MM.1S (cell line): Measurements from ENCODE around the gene AKAP13.

Experiments used
- DNase-seq: peaks from one replicate; pipeline ENCODE4 v3.0.0-alpha.2; 2015
- H2AFZ ChIP-seq: fragments of 300-600 bp; sonication (generic); 2 replicates; pipeline ENCODE4 v1.6.0; 2016; ENCODE audit warnings: antibody characterized with exemption, low read length
- H3F3A ChIP-seq: fragments of 300-600 bp; sonication (generic); 2 replicates; pipeline ENCODE4 v1.6.1; 2016; ENCODE audit warnings: mild to moderate bottlenecking, antibody characterized with exemption, low read length, moderate library complexity, mixed read lengths; ENCODE audit not compliant: insufficient read depth
- H3K27ac ChIP-seq: fragments of 300-600 bp; sonication (generic); 2 replicates; pipeline ENCODE4 v1.5.1; 2016; ENCODE audit warnings: mild to moderate bottlenecking, low read length
- H3K27me3 ChIP-seq: fragments of 300-600 bp; sonication (generic); replicated peaks from 2 replicates; pipeline ENCODE4 v1.6.0; 2016; ENCODE audit warnings: low read length; ENCODE audit not compliant: insufficient read depth
- H3K36me3 ChIP-seq: fragments of 300-600 bp; sonication (generic); replicated peaks from 2 replicates; pipeline ENCODE4 v1.6.1; 2016; ENCODE audit warnings: mild to moderate bottlenecking, low read length, mixed read lengths; ENCODE audit not compliant: insufficient read depth
- H3K4me1 ChIP-seq: fragments of 300-600 bp; sonication (generic); 2 replicates; pipeline ENCODE4 v1.6.1; 2016; ENCODE audit warnings: low read length, mixed read lengths
- H3K4me2 ChIP-seq: fragments of 300-600 bp; sonication (generic); 2 replicates; pipeline ENCODE4 v1.6.0; 2016; ENCODE audit warnings: low read depth, low read length
- H3K4me3 ChIP-seq: fragments of 300-600 bp; sonication (generic); 2 replicates; pipeline ENCODE4 v1.5.1; 2016; ENCODE audit warnings: low read length, mixed read lengths
- H3K79me2 ChIP-seq: fragments of 300-600 bp; sonication (generic); 2 replicates; pipeline ENCODE4 v1.6.1; 2016; ENCODE audit warnings: mixed run types, low read length, mixed read lengths
- H3K9ac ChIP-seq: fragments of 300-600 bp; sonication (generic); 2 replicates; pipeline ENCODE4 v1.6.1; 2016; ENCODE audit warnings: low read length, mixed read lengths
- H3K9me2 ChIP-seq: fragments of 300-600 bp; sonication (generic); replicated peaks from 2 replicates; pipeline ENCODE4 v1.6.1; 2016; ENCODE audit warnings: mild to moderate bottlenecking, low read length, mixed read lengths; ENCODE audit not compliant: insufficient read depth
- H3K9me3 ChIP-seq: fragments of 300-600 bp; sonication (generic); replicated peaks from 2 replicates; pipeline ENCODE4 v1.6.1; 2016; ENCODE audit warnings: mild to moderate bottlenecking, low read length, mixed read lengths; ENCODE audit not compliant: insufficient read depth
- H4K20me1 ChIP-seq: fragments of 300-600 bp; sonication (generic); 2 replicates; pipeline ENCODE4 v1.6.1; 2016; ENCODE audit warnings: mild to moderate bottlenecking, low read length, moderate library complexity, mixed read lengths; ENCODE audit not compliant: insufficient read depth
- EZH2 ChIP-seq: fragments of 300-600 bp; sonication (generic); optimal IDR thresholded peaks from 2 replicates; pipeline ENCODE3; 2017; ENCODE audit warnings: low read depth, mild to moderate bottlenecking, antibody characterized with exemption, low read length, mixed read lengths
- EZH2phosphoT487 ChIP-seq: fragments of 300-600 bp; sonication (generic); IDR thresholded peaks from 2 replicates; pipeline ENCODE4 v1.6.1; 2018; ENCODE audit warnings: antibody characterized with exemption, low read length
- TF ChIP-seq, protein P1 (sequence below): fragments of 300-600 bp; sonication (generic); IDR thresholded peaks from 2 replicates; pipeline ENCODE4 v1.5.1; 2016; ENCODE audit warnings: antibody characterized with exemption, low read length, mixed read lengths

The AKAP13 gene

DNA sequence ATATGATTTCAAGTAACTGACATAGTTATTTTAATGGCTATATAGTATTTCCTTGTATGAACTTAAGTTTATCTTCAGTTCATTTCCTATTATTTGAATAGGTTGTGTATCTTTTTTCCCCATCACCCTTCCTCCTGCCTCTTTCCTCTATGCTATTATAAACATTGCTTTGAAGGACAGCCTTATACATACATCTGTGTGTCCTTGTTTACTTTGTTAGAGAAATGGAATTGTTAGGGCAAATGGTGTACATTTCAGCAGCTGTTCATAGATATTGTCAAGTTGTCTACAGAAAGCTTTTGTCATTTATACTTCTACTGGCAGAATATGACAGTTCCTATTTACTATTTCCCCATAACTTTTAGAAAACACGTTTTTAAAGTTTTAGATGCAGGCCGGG lies 18.4 kb downstream of the AKAP13 start:
- peaks cover 18% of the 10 kb centered on the region for H3K4me1 ChIP-seq
- no peaks in the 10 kb centered on the region for H3K9me2 ChIP-seq
- H3K36me3 ChIP-seq = no peaks in the 10 kb centered on the region
- no peaks in the 10 kb centered on the region for H3F3A ChIP-seq
- no peaks in the 10 kb centered on the region for H4K20me1 ChIP-seq
- no peak overlapping the region for H3K4me2 ChIP-seq
- H3K9me3 ChIP-seq = no peaks in the 10 kb centered on the region
- no peak overlapping the region for H3K4me3 ChIP-seq
- no peak overlapping the region for H3K9ac ChIP-seq
- no peaks in the 10 kb centered on the region for H3K27me3 ChIP-seq
- H3K27ac ChIP-seq = no peak overlapping the region
- H2AFZ ChIP-seq = no peak overlapping the region
- H3K79me2 ChIP-seq = peaks cover 80% of the 10 kb centered on the region
- TF ChIP-seq EZH2 = no peak
- no peak for TF ChIP-seq EZH2phosphoT487
- TF ChIP-seq, protein P1, sequence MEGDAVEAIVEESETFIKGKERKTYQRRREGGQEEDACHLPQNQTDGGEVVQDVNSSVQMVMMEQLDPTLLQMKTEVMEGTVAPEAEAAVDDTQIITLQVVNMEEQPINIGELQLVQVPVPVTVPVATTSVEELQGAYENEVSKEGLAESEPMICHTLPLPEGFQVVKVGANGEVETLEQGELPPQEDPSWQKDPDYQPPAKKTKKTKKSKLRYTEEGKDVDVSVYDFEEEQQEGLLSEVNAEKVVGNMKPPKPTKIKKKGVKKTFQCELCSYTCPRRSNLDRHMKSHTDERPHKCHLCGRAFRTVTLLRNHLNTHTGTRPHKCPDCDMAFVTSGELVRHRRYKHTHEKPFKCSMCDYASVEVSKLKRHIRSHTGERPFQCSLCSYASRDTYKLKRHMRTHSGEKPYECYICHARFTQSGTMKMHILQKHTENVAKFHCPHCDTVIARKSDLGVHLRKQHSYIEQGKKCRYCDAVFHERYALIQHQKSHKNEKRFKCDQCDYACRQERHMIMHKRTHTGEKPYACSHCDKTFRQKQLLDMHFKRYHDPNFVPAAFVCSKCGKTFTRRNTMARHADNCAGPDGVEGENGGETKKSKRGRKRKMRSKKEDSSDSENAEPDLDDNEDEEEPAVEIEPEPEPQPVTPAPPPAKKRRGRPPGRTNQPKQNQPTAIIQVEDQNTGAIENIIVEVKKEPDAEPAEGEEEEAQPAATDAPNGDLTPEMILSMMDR = no peak
- DNase-seq = no peak

DNA sequence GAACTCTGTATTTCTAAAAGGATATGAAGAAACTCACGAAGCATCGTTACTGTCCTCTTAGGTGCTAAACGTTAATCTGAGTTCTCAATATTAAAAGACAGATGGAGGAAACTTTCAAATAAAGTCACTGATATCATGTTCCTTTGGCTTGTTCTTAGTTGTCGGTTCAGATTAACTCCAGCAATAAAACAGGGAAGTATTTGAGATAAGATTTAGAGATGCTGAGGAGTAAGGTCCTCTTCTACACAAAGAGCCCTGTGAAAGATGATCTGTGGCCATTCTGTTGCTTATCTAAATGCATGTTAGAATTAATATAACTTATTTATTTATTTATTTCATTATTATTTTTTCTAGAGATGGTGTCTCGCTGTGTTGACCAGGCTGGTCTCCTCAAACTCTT lies 19.2 kb downstream of the AKAP13 start:
- no peaks in the 10 kb centered on the region for H3K9me3 ChIP-seq
- H3K9ac ChIP-seq = no peak overlapping the region
- DNase-seq = no peak
- H3K27ac ChIP-seq = no peak overlapping the region
- no peaks in the 10 kb centered on the region for H3F3A ChIP-seq
- H3K4me1 ChIP-seq = peaks cover 13% of the 10 kb centered on the region
- H4K20me1 ChIP-seq = no peaks in the 10 kb centered on the region
- H3K4me2 ChIP-seq = no peak overlapping the region
- peaks cover 80% of the 10 kb centered on the region for H3K79me2 ChIP-seq
- H2AFZ ChIP-seq = no peak overlapping the region
- no peaks in the 10 kb centered on the region for H3K36me3 ChIP-seq
- no peak for TF ChIP-seq EZH2
- TF ChIP-seq EZH2phosphoT487 = no peak
- TF ChIP-seq, protein P1 = no peak
- H3K9me2 ChIP-seq = no peaks in the 10 kb centered on the region
- no peak overlapping the region for H3K4me3 ChIP-seq
- no peaks in the 10 kb centered on the region for H3K27me3 ChIP-seq

DNA sequence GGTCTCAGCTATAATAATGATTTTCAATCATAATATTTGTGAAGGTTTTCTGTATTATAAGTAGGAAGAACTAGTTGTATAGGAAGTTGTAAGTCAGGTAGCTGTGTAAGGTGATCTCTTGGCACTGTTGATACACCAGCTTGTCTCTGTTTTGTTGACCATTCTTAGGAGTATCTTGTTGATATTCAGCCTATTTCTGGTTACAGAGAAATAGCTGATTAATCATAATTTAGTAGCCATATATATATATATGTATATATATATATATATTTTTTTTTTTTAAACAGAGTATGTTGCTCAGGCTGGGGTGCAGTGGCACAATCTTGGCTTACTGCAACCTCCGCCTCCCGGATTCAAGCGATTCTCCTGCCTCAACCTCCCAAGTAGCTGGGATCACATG lies 20.2 kb downstream of the AKAP13 start:
- Histone ChIP-seq H4K20me1 (no peaks in the 10 kb centered on the region), H3K4me3 (no peak overlapping the region), H3K27me3 (no peaks in the 10 kb centered on the region), H3K9ac (no peak overlapping the region), H3K36me3 (no peaks in the 10 kb centered on the region), H3K79me2 (peaks cover 78% of the 10 kb centered on the region), H3K27ac (no peak overlapping the region), H2AFZ (no peak overlapping the region), H3K9me2 (no peaks in the 10 kb centered on the region), H3F3A (no peaks in the 10 kb centered on the region), H3K4me2 (no peak overlapping the region), H3K9me3 (no peaks in the 10 kb centered on the region), H3K4me1 (peaks cover 9% of the 10 kb centered on the region)
- TF ChIP-seq EZH2 = no peak
- TF ChIP-seq, protein P1 = no peak
- DNase-seq = no peak
